Ishikawa (cell line): ENCODE measurements around the gene DCAF5.

ENCODE experiments used
- FOXM1 ChIP-seq: IDR thresholded peaks from 2 replicates; pipeline ENCODE4 v1.6.1; 2012; ENCODE audit warnings: low read depth, borderline replicate concordance
- TF ChIP-seq, protein P1 (sequence below): IDR thresholded peaks from 2 replicates; pipeline ENCODE4 v1.6.1; 2012; ENCODE audit warnings: low read depth, mild to moderate bottlenecking

DNA sequence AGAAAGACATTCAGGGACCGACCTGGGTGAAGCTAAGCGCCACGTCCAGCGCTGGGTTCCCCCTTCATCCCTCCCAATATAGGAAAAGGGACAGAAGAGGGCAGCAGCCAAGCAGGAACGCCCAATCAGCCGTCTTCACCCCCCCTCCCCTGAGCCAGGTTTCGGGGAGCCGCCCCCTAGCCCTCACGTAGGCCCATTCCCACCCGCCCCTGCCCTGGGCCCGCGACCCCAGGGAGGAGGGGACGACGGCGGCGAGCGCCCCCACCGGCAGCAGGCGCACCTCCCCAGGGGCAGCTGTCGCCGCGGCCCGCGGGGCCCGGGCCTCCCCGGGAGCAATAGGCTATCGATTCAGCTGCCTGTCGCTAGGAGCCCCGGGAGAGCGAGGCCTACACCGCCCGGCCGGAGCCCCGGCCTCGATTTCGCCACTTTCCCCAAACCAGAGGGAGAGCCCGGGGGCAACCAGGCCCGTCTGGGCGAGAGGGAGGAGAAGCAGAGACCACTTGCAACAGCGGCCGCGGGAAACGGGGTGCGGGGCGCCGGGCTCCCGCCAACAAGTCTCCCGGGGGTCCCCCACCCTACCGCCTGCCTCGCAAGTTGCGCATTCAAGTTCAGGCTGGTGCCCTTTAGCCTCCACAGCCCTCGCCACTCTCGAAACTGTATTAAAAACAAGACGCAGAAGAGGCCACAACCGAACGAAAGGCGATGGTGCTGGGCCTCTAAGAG lies 1.3 kb downstream of the DCAF5 start:
- TF ChIP-seq FOXM1 = no peak
- TF ChIP-seq, protein P1, sequence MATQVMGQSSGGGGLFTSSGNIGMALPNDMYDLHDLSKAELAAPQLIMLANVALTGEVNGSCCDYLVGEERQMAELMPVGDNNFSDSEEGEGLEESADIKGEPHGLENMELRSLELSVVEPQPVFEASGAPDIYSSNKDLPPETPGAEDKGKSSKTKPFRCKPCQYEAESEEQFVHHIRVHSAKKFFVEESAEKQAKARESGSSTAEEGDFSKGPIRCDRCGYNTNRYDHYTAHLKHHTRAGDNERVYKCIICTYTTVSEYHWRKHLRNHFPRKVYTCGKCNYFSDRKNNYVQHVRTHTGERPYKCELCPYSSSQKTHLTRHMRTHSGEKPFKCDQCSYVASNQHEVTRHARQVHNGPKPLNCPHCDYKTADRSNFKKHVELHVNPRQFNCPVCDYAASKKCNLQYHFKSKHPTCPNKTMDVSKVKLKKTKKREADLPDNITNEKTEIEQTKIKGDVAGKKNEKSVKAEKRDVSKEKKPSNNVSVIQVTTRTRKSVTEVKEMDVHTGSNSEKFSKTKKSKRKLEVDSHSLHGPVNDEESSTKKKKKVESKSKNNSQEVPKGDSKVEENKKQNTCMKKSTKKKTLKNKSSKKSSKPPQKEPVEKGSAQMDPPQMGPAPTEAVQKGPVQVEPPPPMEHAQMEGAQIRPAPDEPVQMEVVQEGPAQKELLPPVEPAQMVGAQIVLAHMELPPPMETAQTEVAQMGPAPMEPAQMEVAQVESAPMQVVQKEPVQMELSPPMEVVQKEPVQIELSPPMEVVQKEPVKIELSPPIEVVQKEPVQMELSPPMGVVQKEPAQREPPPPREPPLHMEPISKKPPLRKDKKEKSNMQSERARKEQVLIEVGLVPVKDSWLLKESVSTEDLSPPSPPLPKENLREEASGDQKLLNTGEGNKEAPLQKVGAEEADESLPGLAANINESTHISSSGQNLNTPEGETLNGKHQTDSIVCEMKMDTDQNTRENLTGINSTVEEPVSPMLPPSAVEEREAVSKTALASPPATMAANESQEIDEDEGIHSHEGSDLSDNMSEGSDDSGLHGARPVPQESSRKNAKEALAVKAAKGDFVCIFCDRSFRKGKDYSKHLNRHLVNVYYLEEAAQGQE = no peak
